HG02588 (cell line): ENCODE measurements around the gene ECI1.
A peak's percentile ranks its signal among the peaks of the same experiment; 100 is the strongest.
"Not testable (repeated sequence)": the region's sequence is repeated elsewhere in the genome, so short reads cannot be mapped to it uniquely, and the experiment has no call there.

Experiments
- ATAC-seq: cut with Tn5 transposase; IDR thresholded peaks from one replicate; pipeline ENCODE4 v1.9.1; 2021; ENCODE audit warnings: mild to moderate bottlenecking, moderate library complexity; ENCODE audit not compliant: unreplicated experiment

Gene ECI1

DNA sequence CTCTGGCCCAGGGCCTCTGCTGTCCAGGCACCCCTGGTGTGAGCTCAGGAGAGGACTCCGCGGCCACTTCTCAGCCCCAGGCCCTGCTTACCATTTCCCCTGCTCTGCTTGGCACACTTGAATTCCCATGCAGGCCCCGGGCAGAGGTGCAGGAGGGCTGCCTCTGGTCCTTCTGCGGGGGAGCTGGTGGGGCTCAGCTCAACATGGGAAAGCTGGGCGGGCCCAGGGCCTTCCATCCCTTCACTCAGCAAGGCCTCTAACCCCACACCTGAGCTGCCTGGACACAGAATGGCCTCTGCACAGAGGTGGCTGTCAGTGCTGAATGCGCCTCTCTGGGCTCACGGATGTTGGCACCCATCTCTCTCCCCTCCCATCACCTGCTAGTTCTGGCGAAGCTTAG, 29.1 kb upstream of the ECI1 start:
- no peak for ATAC-seq

DNA sequence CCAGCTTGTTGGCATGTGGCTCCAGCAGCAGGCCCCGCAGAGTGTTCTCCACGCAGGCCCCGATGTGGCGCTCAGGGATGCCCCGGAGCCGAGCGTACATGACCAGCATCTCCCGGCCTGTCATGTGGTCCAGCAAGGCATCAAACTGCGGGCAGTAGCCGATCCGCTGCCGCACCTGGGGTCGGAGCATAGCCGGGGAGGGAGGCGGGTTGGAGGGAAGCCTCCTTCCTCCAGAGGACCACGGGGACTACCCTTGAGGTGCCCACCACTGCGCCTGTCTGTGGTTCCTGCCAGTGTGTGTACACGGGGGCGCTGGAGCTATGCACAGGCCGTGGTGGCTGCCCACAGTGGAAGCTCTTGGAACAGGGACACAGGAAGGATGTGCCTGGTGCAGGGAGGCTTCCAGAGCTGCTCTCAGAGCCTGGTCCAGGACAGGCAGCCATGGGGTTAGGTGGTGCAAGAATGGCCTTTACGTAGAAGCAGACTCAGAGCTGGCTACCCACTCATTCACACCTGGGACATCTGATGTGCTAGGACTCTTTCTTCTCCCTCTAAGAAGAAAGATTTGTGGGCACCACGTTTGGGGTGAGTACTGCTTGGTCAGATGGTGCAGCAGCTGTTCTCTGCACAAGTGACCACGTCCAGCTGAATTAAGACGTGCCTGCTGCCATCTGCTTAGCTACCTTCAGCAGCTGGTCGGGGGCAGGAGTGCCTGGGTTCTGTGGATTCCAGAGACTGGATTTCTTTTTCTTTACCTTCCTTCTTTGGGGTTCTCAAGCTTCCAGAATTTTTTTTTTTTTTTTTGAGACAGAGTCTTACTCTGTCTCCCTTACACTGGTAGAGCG, 27.8 kb upstream of the ECI1 start:
- no peak for ATAC-seq

DNA sequence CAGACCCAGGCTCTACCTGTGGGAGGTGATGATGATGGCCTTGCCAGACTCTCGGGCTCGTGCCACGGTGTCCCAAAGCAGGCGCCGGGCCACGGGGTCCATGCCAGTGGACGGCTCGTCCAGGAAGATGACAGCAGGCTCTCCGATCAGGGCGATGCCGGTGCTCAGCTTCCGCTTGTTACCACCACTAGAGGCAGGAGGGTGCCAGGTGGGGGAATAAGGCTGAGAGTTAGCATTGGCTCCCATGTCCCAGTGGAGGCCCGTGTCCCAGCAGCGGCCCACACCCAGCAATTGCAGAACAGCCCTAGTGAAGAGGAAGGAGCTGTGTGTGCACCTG, 26.9 kb upstream of the ECI1 start:
- no peak for ATAC-seq

DNA sequence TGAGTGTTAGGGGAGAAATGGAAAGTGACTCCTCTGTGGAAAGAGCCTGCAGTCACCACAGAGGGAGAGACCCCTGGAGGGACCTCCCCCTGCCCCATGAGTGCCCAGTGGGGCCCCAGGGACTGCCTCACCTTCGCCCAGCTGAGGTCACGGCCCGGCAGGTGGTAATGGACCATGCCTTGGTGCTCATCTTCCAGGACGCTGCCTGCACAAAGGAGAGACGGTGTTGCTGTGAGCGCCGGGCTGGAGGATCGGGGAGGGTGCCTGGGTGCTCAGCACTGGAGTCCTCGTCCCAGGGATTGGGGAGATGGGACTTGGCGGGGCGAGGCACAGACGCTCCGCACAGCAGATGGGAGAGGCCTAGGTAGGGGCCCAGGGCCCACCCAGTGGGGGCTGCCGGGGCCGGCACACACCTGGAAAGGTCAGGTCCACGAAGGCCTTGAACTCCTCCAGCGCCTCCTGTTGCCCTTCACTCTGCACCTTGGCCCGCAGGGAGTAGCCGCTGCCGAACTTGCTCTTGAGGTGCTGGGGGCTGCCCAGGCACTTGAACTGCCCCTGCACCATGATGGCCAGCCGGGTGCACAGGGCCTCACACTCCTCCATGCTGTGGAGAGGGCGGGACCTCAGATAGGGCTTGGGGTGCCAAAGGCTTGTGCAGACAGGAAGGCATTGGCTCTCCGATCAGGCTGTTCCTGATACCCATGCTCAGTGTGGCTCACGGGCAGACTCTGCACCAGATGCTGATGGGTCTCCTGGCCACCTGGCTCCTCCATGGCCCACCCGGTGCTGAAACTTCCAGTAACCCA, 26.3 kb upstream of the ECI1 start:
- no peak for ATAC-seq

DNA sequence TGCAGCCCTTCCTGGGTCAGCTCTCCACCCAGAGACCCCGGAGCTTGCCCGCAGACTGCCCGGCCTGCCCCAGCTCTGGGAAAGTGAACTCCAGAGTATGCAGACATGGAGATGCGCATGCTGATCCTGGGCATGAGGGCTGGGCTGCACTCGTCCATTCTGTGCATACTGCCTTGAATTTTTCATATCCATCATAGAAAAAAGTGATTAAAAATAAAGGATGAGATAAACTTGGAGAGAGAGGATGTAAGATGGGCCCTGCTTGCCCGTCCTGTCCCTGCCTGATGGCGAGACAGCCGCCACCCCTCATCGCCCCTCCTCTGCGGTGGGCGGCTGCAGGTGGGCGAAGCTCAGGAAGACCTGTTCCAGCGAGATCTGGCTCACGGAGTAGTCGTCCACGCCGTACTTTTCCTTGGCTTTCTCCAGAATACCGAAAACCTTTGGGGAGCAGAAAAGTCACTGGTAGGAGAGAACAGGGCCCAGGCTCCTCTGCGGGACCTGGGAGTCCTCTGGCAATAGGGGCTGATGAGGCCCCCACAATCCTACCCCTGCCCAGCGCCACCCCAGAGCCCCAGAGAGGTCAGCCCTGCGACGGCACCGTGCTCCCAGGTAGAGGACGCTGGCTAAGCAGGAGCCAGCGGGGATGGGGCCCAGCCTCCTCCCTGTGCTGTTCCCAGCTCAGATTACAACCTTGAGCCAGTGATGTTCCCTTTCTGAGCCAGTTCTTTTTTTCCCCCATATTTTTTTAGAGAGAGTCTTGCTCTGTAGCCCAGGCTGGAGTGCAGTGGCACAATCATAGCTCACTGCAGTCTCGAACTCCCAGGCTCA, 25.2 kb upstream of the ECI1 start:
- ATAC-seq, result no peak

DNA sequence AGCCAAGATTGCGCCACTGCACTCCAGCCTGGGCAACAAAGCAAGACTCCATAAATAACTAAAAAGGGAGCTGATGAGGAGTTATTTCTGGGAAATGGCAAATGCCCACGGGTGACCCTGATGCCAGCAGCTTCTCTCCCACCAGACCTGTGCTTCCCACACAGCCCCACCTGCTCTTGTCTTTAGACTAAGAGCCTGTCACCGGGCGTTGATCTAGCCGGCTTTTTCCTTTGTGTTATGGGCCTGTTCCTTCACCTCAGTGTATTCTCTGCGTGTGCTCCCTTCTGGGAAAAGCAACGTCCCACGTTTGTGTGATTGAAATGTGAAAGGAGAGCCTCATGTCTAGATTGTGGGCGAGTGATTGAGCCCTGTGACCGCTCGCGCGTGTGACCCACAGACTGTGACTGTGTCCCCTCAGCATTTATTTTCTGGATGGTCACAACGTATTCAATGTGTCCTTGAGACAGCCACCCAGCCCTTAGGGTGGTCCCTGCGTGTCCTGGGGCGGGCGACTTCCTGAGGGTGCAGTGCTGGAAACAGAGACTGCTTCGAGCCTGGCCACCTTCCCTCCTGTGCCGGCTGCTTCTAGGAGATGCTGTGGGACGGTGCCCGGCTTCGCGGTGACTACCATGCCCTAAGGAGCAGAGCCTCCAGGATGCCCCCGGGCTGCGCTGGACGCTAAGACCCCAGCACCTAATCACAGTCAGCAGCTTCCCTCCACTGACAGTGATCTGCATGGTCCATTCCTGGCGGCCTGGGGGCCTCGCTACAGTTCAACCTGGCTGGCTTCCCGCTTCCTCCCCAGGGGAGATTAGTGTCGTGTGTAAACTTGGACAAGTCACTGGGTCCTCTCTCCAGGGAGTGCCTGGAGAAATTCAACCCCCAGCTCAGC, 24.3 kb upstream of the ECI1 start:
- no peak for ATAC-seq

DNA sequence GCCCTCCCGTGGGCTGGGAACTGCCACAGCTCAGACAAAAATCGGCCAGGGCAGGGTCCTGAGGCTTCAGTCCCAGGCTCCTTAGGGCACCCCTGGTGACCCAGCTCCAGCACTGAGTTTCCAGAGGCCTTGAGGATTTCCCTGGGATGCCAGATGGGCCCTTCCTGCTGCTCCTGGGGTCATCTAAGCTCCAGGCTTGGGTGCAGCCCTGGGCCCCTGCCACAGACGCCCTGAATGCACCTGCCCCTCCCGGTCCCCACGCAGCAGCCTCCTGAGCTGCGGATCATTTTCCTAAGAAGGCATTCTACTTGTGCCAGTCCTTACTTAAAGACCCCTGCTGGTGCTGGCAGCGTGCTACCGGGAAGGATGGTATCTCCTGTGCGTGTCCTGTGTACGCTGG, 22.5 kb upstream of the ECI1 start:
- ATAC-seq, result no peak

DNA sequence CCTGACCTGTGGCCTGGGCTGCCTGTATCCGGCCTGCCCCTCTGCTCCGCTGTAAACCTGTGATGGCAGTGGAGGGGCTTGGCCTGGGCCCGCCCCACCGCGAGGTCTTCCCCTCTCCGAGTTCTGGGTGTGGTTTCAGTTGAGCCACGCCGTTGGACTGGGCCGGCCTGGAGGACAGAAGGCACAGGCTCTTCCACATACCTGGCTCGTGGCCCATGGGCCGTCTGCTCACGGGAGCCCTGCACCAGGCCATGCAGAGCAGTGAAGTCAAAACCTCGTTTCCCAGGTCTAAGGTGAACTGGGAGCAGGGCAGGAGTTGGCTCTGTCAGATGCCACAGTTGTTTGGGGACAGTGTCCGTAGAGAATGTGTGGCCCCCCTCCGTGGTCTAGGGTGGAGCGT, 22.1 kb upstream of the ECI1 start:
- no peak for ATAC-seq

DNA sequence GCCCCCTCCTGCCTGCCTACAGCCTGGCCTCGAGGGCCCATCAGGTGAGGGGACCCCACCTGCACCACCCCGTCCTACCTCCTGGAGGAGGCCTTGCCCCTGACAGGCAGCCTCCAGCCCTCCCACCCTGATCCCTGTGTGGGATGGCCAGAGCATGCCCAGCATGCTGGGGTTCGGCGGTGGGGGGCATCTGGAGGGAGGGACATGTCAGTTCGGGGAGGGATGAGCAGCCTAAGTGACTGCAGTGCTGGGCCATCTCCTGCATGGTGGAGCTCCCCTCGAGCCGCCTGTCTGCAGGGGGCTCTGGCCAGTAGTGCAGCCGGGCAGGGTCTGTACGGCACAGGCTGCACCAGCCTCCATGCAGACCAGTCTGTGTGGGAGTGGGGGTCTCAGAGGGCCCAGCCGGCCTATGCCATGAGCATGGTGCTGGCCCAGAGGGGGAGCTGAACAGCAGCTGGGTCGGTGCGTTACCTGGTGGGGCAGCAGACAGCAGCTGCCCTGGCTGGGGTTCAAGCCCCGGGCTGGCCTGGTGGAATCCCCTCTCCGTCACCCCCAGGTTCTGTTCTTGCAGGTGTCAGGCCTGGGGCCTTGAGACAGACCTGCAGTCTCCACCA, 20.6 kb upstream of the ECI1 start:
- ATAC-seq, result no peak

DNA sequence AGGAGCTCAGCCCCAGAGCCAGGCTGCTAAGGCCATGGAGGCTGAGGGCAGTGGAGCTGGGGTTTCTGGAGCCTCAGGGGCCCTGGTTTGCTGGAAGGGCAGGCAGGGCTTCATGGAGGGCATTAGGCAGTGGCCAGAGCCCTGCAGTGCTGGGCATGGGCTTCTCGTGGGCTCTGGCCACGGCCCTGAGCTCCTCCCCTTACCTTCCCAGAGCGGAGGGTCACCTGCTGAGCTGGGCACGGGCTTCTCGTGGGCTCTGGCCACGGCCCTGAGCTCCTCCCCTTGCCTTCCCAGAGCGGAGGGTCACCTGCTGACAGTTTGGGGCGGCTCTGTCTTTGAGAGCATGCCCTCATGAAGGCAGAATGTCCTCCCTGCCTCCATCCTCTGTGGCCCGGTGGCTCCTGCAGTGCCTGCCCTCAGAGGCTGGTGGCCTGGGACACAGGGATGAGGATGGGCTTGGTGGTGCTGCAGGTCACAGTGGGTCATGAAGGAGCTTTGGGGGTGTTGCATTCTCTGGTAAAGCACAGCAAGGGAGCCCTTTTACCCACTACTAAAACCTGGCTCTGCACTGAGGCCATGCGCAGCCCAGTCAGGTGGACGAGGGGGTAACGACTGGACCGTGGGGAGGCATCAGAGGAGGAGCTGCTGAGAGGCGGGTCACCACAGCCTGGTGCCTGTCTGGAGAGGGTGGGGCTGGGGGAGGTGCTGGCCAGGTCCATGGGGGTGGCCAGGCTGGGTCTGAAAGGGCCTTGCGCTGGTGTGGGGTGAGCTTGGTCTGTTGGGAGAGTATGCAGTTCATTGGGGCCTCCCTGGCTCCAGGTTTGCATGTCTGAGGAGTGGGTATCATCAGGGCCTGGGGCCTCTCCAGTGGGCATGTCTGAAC, 19.4 kb upstream of the ECI1 start:
- no peak for ATAC-seq

DNA sequence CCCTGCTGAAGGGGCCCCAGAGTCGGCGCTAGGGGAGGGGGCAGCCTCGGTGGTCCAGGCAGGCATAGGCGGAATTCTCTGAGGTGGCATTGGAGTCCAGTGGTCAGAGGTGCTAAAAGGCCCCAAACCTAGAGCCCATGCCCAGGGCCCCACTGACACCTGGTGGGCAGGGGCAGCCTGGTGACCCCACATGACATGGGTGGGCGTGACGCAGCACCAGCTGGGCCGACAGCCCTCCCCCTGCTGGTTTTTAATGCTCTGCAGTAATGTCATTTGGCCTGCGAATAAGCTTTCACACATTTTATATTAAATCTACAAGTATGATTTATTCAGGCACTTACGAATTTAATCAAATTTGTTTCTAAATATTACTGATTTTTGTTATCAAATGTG, 18.7 kb upstream of the ECI1 start:
- no peak for ATAC-seq

DNA sequence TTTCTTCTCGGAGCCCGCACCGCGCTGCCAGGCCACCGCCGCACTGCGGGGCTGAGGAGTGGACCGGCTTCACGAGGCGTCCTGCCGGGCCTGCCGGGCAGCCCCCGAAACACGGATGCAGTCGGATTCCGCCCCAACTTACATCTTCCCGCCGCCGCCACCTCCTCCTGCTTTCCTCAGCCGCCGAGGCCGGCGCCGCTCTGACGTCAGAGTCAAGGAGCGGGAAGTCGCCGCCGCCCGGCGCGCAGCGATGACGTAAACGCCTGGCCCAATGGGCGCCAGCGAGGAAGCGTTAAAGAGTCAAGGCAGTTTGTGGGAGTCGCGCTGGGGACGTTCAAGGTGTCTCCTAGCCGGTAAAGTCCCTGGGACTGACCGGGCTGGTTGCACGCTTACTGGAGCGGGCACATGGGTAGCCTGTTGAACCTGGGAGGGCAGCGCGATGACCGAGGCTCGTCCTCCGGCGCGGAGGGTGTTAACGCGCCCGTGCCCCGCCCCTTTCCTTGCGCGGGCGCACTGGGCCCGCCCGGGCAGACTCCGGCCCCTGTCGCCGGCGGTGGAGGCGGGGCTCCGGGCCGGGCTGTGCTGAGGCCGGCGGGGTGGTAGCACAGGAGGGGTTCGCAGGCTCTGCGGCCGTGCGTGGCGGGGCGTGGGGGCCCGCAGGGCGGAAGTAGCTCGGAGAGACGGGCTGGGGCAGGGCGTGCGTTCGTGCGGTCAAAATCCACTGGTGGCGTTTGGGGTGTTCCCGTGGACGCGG, 16.7 kb upstream of the ECI1 start, which contains the start of gene RNPS1:
TSS of gene RNPS1 (minus strand) at position 214 of the 754 bp plus-strand sequence. CDS start 3,483 bp downstream, outside the sequence.
- peak; percentile 72 for ATAC-seq

DNA sequence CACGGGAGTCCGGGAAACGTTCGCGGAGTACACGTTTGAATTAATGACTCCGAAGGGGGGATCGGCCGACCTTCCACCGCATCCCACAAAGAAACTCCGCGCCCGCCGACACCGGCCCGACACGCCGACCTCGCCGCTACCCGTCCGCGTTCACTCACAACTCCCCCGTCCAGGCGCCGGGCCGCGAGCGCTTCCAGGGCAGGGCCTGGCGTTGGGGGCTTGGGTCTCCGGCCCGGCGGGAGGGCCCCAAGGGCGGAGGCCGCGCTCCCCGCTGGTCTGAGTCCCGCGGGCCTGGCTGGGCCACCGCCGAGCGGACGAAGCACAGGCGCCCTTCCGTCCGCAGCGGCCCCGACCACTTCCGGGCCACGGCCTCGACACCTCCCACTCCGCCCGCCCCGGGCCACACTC, 16.1 kb upstream of the ECI1 start:
- peak; percentile 54 for ATAC-seq

DNA sequence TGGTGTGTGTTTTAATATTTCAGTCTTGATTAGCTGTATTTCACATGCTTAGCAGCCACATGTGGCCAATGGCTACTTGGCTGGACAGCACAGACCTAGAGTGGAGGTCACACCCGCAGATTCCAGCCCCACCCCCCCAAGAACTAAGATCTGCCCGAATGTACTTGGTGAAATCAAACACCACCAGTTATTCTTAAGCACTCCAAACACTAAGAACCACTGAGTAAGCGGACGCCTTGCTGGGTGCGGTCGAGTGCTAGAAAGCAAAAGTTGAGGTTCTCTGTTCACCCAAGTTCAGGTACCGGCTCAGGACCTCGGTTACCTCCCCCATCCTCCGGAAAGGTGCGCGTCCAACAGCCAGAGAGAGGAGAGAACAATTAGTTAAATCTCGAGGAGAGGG, 15.5 kb upstream of the ECI1 start:
- not testable (repeated sequence) for ATAC-seq

DNA sequence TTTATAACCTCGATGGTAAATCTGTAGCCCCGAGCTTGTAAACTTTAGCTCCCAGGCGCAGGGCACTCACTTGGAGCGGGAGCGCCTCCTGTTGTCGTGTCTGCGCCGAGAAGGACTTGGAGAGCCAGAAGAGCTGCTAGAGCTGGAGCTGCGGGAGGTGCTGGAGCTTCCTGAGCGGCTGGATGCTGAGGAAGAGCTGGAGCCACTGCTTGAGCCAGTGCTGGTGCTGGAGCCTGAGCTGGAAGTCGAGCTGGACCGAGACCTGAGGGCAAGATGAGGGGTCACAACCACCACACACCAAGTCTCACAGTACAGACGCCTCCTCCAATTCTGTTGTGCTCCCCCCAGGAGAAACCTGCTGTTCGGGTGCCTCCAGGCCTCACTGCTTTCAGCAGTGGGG, 11.6 kb upstream of the ECI1 start:
- ATAC-seq, result not testable (repeated sequence)

DNA sequence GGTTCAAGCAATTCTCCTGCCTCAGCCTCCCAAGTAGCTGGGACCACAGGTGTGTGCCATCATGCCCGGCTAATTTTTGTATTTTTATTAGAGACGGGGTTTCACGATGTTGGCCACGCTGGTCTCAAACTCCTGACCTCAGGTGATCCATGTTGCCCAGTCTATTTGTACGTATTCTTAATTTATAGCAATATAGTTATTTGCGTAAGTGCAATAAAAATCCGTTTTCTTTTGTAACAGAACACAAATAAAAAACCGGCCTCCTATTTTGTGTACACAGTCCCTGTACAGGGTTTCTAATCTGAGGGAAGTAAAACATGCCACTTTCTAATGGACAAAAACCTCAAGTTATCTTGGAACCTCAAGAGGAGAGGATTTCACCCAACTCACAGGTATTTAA, 8.9 kb upstream of the ECI1 start:
- no peak for ATAC-seq

DNA sequence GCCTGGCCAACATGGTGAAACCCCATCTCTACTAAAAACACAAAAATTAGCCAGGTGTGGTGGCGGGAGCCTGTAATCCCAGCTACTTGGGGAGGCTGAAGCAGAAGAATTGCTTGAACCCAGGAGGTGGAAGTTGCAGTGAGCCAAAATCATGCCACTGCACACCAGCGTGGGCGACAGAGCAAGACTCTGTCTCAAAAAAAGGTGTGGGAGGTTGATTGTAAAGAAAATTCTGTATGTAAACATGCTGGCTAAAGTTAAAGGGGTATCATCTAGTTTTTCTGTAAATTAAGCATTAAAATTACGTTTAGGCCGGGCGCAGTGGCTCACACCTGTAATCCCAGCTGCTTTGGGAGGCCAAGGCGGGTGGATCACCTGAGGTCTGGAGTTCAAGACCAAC, 7.1 kb upstream of the ECI1 start:
- ATAC-seq, result not testable (repeated sequence)

DNA sequence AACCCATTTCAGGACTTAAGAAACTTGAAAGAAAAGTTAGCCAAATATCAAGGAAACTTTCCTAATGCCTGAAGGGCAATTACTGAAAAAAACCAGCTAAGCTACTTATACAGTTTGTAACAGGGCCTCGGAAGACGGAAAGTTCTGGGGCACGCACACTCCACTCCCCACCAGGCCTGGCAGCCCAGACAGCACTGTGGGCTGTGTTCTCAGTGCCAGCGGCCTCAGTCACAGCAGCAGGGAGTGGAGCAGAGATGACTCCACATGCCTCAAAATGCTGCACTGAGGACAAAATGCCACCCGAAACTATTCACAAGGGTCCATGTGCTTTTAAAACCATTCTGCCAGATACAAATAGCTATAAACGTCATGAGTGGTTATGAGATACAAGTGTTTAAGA, 6.3 kb upstream of the ECI1 start:
- ATAC-seq, result no peak
